A549 (cell line): ENCODE data around the gene KDELR1. TPM values are rescaled to one million over a fixed set of nuclear protein-coding genes. Genes with fewer than 3 reads are reported as not detected.

ENCODE experiments used
- ATAC-seq, 2 experiments: fragments of 200-7000 bp in 1 of 2; fragments of >200 bp in 1 of 2; cut with Nextera tagmentation in 1 of 2; cut with Tn5 transposase in 1 of 2; 3 replicates each; pipeline versions ENCODE4 v1.8.0 to v1.9.1; 2018 to 2020; ENCODE audit warnings: mild to moderate bottlenecking in 1 of 2, moderate library complexity in 1 of 2
- CTCF ChIA-PET: fragments of 300-600 bp; sonication (Branson Sonifier 250); formaldehyde crosslinking; extraction: SDS; loops from one replicate; lab custom pipeline; 2021; ENCODE audit warnings: antibody characterized with exemption, inconsistent platforms; lab: Yijun Ruan, JAX
- POLR2A ChIA-PET: fragments of 350-600 bp; formaldehyde crosslinking; extraction: SDS; loops from one replicate; lab custom pipeline; 2021; ENCODE audit warnings: antibody characterized with exemption, inconsistent platforms; lab: Yijun Ruan, JAX
- DNase-seq, 2 experiments: peaks; one replicate each; pipeline versions ENCODE4 v3.0.0 to v3.0.0-alpha.2; 2011 to 2016; ENCODE audit warnings: low read depth in 1 of 2, low spot score in 1 of 2
- FAIRE-seq: peaks from 2 replicates; lab custom pipeline; 2011; peaks lifted over from hg19 to GRCh38; lab: Jason Lieb, UNC
- H3K27ac ChIP-seq, 2 experiments: fragments of >200 bp; sonication (Bioruptor Twin); formaldehyde crosslinking; 3 replicates each; pipeline ENCODE4 v1.5.1; 2016 to 2017
- H3K4me1 ChIP-seq: fragments of >200 bp; sonication (Bioruptor Twin); formaldehyde crosslinking; 3 replicates; pipeline ENCODE4 v1.6.1; 2016
- H3K4me2 ChIP-seq: fragments of >200 bp; sonication (Bioruptor Twin); formaldehyde crosslinking; 3 replicates; pipeline ENCODE4 v1.6.1; 2016
- H3K4me3 ChIP-seq: fragments of >200 bp; sonication (Bioruptor Twin); formaldehyde crosslinking; 3 replicates; pipeline ENCODE4 v1.5.1; 2016
- H3K9me3 ChIP-seq: fragments of >200 bp; sonication (Bioruptor Twin); formaldehyde crosslinking; 3 replicates; pipeline ENCODE4 v1.6.1; 2016
- CHD4 ChIP-seq: fragments of 200-600 bp; sonication (generic); IDR thresholded peaks from 2 replicates; pipeline ENCODE4 v1.6.1; 2016; ENCODE audit warnings: antibody characterized with exemption, mild to moderate bottlenecking, borderline replicate concordance
- EHF ChIP-seq: fragments of 250-450 bp; sonication (Bioruptor Pico); IDR thresholded peaks from 2 replicates; pipeline ENCODE4 v1.5.0; 2020; ENCODE audit warnings: mild to moderate bottlenecking
- GATA3 ChIP-seq: IDR thresholded peaks from 2 replicates; pipeline ENCODE4 v1.6.1; 2012; ENCODE audit warnings: borderline replicate concordance
- HEYL ChIP-seq: fragments of 250-450 bp; sonication (Bioruptor Pico); IDR thresholded peaks from 2 replicates; pipeline ENCODE4 v1.8.0; 2021; ENCODE audit warnings: mild to moderate bottlenecking, moderate library complexity
- HOXB13 ChIP-seq: fragments of 250-450 bp; sonication (Bioruptor Pico); IDR thresholded peaks from 2 replicates; pipeline ENCODE4 v1.5.0; 2020; ENCODE audit warnings: low read depth, mild to moderate bottlenecking, moderate library complexity
- HOXB5 ChIP-seq: fragments of 250-450 bp; sonication (Bioruptor Pico); IDR thresholded peaks from 2 replicates; pipeline ENCODE4 v1.5.0; 2020; ENCODE audit warnings: mild to moderate bottlenecking, moderate library complexity
- JUN ChIP-seq, 2 experiments: fragments of >200 bp; sonication (Bioruptor Twin); formaldehyde crosslinking; IDR thresholded peaks; 2 replicates in 1 of 2; 3 replicates in 1 of 2; pipeline ENCODE4 v1.6.1; 2016 to 2017
- POLR2A ChIP-seq: IDR thresholded peaks from 2 replicates; pipeline ENCODE4 v1.6.1; 2012; ENCODE audit warnings: mild to moderate bottlenecking, low read length
- POLR2AphosphoS2 ChIP-seq: conservative IDR thresholded peaks from 2 replicates; pipeline ENCODE4 v1.6.1; 2012; ENCODE audit warnings: low read length, improper control_type of control experiment, inconsistent platforms
- RAD21 ChIP-seq, 2 experiments: fragments of >200 bp in 1 of 2; sonication (Bioruptor Twin) in 1 of 2; formaldehyde crosslinking in 1 of 2; IDR thresholded peaks in 1 of 2; conservative IDR thresholded peaks in 1 of 2; 2 replicates in 1 of 2; 3 replicates in 1 of 2; pipeline ENCODE4 v1.6.1; 2012 to 2018; ENCODE audit warnings: inconsistent platforms in 1 of 2
- RCOR1 ChIP-seq: fragments of 150-350 bp; IDR thresholded peaks from 2 replicates; pipeline ENCODE4 v1.6.1; 2014; ENCODE audit warnings: antibody characterized with exemption, low read length, low read depth
- SMC3 ChIP-seq: fragments of >200 bp; sonication (Bioruptor Twin); formaldehyde crosslinking; IDR thresholded peaks from 3 replicates; pipeline ENCODE4 v1.6.1; 2018; ENCODE audit warnings: inconsistent platforms
- TFCP2L1 ChIP-seq: fragments of 250-450 bp; sonication (Bioruptor Pico); IDR thresholded peaks from 2 replicates; pipeline ENCODE4 v1.5.0; 2021; ENCODE audit warnings: mild to moderate bottlenecking
- ZC3H11A ChIP-seq: fragments of 450-650 bp; IDR thresholded peaks from 2 replicates; pipeline ENCODE4 v1.6.1; 2014; ENCODE audit warnings: antibody characterized with exemption, mild to moderate bottlenecking
- ZSCAN20 ChIP-seq: fragments of 250-450 bp; sonication (Bioruptor Pico); IDR thresholded peaks from 2 replicates; pipeline ENCODE4 v1.8.0; 2022; ENCODE audit warnings: mild to moderate bottlenecking, moderate library complexity
- WGBS: methylation state at CpG from one replicate; pipeline ENCODE4 v1.1.6; 2017; ENCODE audit errors: missing lambda C conversion rate; 5-methylcytosine and 5-hydroxymethylcytosine counted together
- polyA plus RNA-seq, 4 experiments: library from polyadenylated mRNA; depleted of rRNA in 3 of 4; stranded (reverse); fragments of >200 nt; fragmentation: RNase III in 1 of 4; extraction: RNeasy Plus Mini Kit Qiagen cat#74134 plus additional on column Dnase treatment in 1 of 4; gene quantifications; 2 replicates in 3 of 4; 3 replicates in 1 of 4; pipeline ENCODE4 v1.2.3, GENCODE V29; 2011 to 2017
- TF ChIP-seq, protein P1 (sequence below): fragments of >200 bp; sonication (Bioruptor Twin); formaldehyde crosslinking; IDR thresholded peaks from 3 replicates; pipeline ENCODE4 v1.6.1; 2016
- TF ChIP-seq, protein P2 (sequence below): IDR thresholded peaks from 2 replicates; pipeline ENCODE4 v1.6.1; 2012
- TF ChIP-seq, protein P3 (sequence below): fragments of >200 bp; sonication (Bioruptor Twin); formaldehyde crosslinking; IDR thresholded peaks from 3 replicates; pipeline ENCODE4 v1.5.1; 2016
- TF ChIP-seq, protein P4 (sequence below): IDR thresholded peaks from 2 replicates; pipeline ENCODE4 v1.6.1; 2012
- TF ChIP-seq, protein P5 (sequence below): fragments of 150-350 bp; IDR thresholded peaks from 2 replicates; pipeline ENCODE4 v1.6.1; 2014; ENCODE audit warnings: low read depth, mild to moderate bottlenecking, low read length
- TF ChIP-seq, protein P6 (sequence below): fragments of 250-450 bp; sonication (Bioruptor Pico); IDR thresholded peaks from 2 replicates; pipeline ENCODE4 v1.5.0; 2020; ENCODE audit warnings: low read depth, mild to moderate bottlenecking, moderate library complexity

The KDELR1 gene
- polyA plus RNA-seq, 2 of the 4 experiments (the other 2 are of a cell fraction), result 200 to 302 TPM

DNA sequence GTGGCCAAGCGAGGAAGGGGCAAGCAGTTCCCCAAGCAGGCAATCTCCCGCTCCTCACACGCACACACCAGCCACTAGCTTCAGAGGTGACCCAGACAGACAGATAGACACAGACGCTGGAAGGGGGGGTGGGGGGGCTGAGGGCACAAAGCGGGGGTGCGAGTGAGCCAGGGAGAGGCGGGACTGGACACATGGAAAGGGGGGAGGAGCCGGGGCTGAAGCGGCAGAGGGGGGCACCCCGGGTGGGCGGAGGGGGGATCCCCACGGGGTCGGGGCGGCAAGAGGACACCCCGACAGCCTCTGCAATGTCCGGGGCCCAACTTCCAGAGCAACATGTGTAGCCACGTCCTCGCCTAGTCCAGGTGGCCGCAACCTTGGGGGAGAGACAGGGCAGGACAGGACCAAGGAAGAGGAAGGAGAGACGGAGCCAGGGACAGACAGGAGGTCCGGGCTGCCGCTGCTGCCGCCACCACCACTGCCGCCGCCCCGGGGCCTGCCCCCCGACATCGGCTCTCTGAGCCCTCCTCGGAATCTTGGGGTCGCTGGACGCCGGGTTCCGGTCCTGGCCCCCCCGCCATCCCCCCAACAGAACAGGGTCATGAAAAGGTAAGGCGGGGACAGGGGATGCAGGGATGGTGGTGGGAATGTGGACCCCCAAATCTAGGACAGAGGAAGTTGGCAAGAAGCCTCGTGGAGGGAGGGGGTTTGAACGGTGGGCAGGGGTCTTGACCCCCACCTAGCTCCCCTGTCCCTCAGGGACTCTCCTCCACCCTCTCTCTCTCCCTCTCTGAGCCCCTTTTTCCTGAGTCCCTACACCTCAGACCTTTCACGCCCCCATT is 3.2 kb upstream of the KDELR1 start:
- Histone ChIP-seq H3K9me3 (no peaks in the 10 kb centered on the region), H3K4me3 (peak overlapping the region; percentile 45), H3K27ac (peak overlapping the region; percentile 68 to 95), H3K4me2 (peak overlapping the region; percentile 97), H3K4me1 (peaks cover 71% of the 10 kb centered on the region)
- ChIA-PET CTCF (interaction anchor here (0.6 to 3.5 kb wide), 12 partner anchors 12 to 214 kb away, joined by 3 to 15 read pairs (median 4); partner anchors contain the start of gene GRWD1), POLR2A (interaction anchor here (0.6 to 1.7 kb wide), 3 partner anchors 31 to 51 kb away, joined by 5 to 13 read pairs (median 7); partner anchors contain the start of genes SYNGR4 and TMEM143)
- DNase-seq (peak in 1 of 2 experiments; percentile 59), ATAC-seq (peak in 1 of 2 experiments; percentile 16; a peak in 3 of 6 replicates), FAIRE-seq (no peak)
- 21% methylated on average over 26 of the region's 38 CpGs for WGBS
- TF ChIP-seq, protein P1, sequence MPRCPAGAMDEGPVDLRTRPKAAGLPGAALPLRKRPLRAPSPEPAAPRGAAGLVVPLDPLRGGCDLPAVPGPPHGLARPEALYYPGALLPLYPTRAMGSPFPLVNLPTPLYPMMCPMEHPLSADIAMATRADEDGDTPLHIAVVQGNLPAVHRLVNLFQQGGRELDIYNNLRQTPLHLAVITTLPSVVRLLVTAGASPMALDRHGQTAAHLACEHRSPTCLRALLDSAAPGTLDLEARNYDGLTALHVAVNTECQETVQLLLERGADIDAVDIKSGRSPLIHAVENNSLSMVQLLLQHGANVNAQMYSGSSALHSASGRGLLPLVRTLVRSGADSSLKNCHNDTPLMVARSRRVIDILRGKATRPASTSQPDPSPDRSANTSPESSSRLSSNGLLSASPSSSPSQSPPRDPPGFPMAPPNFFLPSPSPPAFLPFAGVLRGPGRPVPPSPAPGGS, result no peak
- TF ChIP-seq HOXB5, result no peak
- TF ChIP-seq JUN (IDR thresholded peaks at IDR 0.05), result peak in 1 of 2 experiments; percentile 29; a peak in 1 of 5 replicates
- TF ChIP-seq SMC3, result no peak
- TF ChIP-seq, protein P2, sequence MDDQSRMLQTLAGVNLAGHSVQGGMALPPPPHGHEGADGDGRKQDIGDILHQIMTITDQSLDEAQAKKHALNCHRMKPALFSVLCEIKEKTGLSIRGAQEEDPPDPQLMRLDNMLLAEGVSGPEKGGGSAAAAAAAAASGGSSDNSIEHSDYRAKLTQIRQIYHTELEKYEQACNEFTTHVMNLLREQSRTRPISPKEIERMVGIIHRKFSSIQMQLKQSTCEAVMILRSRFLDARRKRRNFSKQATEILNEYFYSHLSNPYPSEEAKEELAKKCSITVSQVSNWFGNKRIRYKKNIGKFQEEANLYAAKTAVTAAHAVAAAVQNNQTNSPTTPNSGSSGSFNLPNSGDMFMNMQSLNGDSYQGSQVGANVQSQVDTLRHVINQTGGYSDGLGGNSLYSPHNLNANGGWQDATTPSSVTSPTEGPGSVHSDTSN, result peak; percentile 33; the same call in 1 of the 2 replicates
- TF ChIP-seq GATA3, result 0 out of 2 replicates have a peak, but pooled peaks have one; percentile 9
- no peak for TF ChIP-seq TFCP2L1 (CRISPR knock-in tag)
- no peak for TF ChIP-seq HEYL (CRISPR knock-in tag)
- TF ChIP-seq, protein P3, sequence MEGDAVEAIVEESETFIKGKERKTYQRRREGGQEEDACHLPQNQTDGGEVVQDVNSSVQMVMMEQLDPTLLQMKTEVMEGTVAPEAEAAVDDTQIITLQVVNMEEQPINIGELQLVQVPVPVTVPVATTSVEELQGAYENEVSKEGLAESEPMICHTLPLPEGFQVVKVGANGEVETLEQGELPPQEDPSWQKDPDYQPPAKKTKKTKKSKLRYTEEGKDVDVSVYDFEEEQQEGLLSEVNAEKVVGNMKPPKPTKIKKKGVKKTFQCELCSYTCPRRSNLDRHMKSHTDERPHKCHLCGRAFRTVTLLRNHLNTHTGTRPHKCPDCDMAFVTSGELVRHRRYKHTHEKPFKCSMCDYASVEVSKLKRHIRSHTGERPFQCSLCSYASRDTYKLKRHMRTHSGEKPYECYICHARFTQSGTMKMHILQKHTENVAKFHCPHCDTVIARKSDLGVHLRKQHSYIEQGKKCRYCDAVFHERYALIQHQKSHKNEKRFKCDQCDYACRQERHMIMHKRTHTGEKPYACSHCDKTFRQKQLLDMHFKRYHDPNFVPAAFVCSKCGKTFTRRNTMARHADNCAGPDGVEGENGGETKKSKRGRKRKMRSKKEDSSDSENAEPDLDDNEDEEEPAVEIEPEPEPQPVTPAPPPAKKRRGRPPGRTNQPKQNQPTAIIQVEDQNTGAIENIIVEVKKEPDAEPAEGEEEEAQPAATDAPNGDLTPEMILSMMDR, result no peak
- no peak for TF ChIP-seq POLR2AphosphoS2

DNA sequence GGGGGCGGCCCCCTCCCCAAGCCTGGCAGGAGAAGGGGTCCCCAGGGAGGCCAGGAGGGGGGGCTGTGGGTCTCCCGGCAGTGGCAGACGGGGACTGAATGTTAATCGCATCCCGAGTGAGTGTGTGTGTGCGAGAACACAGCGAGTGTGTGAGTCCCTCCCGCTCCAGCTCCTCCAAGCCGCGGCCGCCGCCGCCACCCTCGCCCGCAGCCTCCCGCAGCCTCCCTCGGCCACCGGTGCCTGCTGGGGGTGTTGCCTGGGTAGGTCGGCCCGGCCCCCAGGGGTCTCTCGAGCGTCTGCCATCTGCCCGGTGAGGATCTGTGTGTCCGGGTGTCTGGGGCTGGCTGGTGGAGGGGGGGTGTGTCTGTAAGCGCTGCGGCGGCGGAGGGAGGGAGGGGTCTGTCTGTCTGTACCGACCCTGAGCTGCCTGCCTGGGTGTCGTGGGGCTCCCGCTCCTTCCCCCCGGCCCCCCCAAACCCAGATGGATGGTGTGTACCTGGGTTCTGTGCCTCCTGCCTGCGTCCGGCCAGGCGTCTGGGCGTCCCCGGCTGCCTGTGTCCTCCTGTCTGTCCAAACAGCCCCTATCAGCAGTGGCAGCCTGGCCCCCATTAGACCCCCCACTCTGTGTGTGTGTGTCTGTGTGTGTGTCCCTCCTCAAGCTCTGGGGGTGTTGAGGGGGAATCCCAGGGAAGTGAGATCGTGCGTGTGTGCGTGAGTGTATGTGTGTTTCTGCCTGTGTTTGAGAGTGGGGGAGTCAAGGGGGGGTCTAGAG is 2.4 kb upstream of the KDELR1 start, which contains the start of gene GRIN2D:
Gene GRIN2D (plus strand): TSS at position 110 of the 772 bp plus-strand sequence. CDS start 4,725 bp downstream, outside the sequence.
- peak within 1 kb of the TSS; percentile 68 to 95 for H3K27ac ChIP-seq
- 7% methylated on average over 24 of the region's 40 CpGs for WGBS
- no peak for FAIRE-seq
- ATAC-seq, result peak; percentile 19 to 33; a peak in 3 of 6 replicates
- TF ChIP-seq RCOR1 (no peak), POLR2A (peak; percentile 18; the same call in 1 of the 2 replicates), ZC3H11A (no peak), ZSCAN20 (CRISPR knock-in tag) (no peak), HOXB13 (no peak), CHD4 (no peak), RAD21 (conservative IDR thresholded peaks at IDR 0.05 in 1 of 2, IDR thresholded peaks at IDR 0.05 in 1 of 2) (peak in 1 of 2 experiments; percentile 24; a peak in 1 of 5 replicates), EHF (CRISPR knock-in tag) (no peak), GATA3 (0 out of 2 replicates have a peak, but pooled peaks have one; percentile 2)
- TF ChIP-seq, protein P2, result peak; percentile 48; the same call in 1 of the 2 replicates
- TF ChIP-seq, protein P4, sequence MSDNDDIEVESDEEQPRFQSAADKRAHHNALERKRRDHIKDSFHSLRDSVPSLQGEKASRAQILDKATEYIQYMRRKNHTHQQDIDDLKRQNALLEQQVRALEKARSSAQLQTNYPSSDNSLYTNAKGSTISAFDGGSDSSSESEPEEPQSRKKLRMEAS, result peak; percentile 43
- TF ChIP-seq, protein P5, sequence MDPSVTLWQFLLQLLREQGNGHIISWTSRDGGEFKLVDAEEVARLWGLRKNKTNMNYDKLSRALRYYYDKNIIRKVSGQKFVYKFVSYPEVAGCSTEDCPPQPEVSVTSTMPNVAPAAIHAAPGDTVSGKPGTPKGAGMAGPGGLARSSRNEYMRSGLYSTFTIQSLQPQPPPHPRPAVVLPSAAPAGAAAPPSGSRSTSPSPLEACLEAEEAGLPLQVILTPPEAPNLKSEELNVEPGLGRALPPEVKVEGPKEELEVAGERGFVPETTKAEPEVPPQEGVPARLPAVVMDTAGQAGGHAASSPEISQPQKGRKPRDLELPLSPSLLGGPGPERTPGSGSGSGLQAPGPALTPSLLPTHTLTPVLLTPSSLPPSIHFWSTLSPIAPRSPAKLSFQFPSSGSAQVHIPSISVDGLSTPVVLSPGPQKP, result no peak
- TF ChIP-seq, protein P6, sequence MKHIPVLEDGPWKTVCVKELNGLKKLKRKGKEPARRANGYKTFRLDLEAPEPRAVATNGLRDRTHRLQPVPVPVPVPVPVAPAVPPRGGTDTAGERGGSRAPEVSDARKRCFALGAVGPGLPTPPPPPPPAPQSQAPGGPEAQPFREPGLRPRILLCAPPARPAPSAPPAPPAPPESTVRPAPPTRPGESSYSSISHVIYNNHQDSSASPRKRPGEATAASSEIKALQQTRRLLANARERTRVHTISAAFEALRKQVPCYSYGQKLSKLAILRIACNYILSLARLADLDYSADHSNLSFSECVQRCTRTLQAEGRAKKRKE (CRISPR knock-in tag), result no peak
- CTCF ChIA-PET, result interaction anchor here (0.6 to 3.5 kb wide), 13 partner anchors 9 to 215 kb away, joined by 3 to 15 read pairs (median 4); partner anchors contain the start of genes GRWD1, SYNGR4 and TMEM143
- peaks cover 68% of the 10 kb centered on the region for H3K4me1 ChIP-seq
- H3K9me3 ChIP-seq, result no peaks in the 10 kb centered on the region
- POLR2A ChIA-PET, result interaction anchor here (0.6 to 1.7 kb wide), 4 partner anchors 30 to 113 kb away, joined by 3 to 13 read pairs (median 6); partner anchors contain the start of genes SYNGR4 and TMEM143
- peak within 1 kb of the TSS; percentile 97 for H3K4me2 ChIP-seq
- H3K4me3 ChIP-seq, result peak within 1 kb of the TSS; percentile 45
- DNase-seq, result peak in 1 of 2 experiments; percentile 68
